Measurements from ENCODE around the gene CACNA2D1.

CACNA2D1 gene

DNA sequence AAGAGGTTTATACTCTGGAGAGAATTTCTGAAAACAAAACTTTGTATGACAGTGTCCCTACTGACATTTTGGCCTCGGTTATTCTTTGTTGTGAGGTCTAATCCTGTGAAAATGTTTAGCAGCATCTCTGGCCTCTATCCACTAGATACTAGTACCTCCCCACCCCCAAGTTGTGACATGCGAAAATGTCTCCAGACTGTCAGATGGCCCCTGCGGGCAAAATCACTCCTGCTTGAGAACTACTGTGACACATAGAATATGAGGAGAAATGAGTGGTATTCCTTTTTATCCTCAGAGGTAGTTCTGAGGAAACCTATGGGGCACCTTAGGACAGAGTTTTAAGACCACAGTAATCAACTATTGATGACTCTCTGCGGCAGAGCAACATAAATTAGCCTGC is 358.5 kb downstream of the CACNA2D1 start:
- no peak for ATAC-seq

DNA sequence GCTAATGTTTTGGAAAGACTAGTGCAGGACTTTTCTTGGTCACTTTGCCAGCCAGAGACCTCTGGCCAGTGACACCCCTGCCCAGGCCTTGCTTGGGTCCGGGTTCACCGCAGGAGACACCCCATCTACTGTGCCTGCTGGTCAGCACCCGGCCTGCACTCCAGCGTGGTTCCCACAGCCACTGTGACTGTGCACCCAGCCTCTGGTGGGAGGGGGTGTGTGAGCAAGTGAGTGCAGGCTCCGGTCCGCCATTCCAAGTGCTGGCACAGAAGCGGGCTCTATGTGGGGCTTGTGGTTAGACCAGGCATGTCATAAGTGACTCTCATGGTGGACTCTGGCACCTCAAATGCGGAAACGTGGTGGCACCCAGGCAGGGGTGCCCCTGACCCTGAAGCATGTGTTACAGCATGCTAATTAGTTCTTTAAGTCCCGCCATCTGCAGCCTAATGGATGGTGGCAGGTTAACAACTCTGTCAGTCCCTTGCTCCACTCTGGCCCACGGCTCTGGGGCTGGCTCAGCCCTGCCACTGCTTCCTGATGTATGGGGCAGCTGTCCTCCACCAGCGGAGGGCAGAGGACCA is 361.8 kb downstream of the CACNA2D1 start:
- ATAC-seq = no peak

DNA sequence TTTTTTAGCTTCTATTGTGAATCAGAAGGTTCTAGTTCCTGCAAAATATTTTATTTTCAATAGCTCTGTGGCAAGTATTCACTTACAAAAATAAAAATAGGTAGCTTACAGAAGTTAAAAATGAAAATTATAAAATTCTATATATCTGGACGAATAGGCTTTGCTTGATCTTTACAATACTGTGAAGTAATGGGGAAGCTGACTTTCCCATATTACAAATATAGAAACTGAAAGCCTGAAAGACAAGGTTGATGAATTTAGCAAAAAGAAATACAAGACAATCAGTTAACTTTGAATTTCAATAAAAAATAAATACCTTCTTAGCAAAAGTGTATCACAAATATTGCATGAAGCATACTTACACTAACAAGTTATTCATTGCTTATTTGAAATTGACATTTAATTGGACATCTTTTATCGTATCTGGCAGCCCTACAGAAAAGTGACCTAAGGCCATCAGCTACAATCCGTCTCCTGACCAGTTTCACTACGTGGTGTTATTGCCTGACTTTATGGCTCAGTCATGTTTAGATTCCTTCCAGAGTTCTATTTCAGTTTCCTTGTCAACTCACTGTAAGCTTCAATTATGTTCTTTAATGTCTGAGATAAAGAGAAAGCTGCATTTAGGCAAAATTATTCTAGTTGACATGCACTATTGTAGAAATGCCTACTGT is 363.2 kb downstream of the CACNA2D1 start:
- no peak for ATAC-seq

DNA sequence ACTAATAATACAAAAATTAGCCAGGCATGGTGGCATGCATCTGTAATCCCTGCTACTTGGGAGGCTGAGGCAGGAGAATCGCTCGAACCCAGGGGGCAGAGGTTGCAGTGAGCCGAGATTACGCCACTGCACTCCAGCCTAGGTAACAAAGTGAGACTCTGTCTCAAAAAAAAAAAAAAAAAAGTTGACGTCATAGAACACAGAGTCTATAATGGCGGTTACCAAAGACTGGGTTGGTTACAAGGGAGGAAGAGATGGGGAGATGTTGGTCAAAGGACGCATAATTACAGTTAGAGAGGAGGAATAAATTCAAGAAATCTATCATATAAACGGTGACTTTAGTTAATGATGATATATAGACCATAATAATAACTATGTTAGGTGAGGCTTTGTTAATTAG is 364.1 kb downstream of the CACNA2D1 start:
- ATAC-seq = no peak

DNA sequence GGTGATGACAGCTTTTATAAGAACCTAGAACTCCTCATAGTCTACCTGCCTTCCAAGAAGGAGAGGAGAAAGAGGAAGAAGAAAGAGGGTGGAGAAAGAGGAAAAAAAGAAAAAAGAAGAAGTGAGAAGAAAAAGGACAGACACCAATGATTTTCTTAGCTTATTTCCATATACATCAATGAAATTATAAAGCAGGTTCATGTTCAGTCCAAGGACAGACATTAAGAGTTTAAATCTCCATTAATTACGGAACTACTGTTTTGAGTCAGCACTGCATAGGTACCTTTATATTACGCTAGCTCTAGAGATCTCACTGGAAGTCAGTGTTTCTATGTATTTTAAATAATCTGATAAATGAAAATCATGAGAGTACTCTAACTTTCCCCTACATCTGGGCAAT is 364.8 kb downstream of the CACNA2D1 start:
- no peak for ATAC-seq

DNA sequence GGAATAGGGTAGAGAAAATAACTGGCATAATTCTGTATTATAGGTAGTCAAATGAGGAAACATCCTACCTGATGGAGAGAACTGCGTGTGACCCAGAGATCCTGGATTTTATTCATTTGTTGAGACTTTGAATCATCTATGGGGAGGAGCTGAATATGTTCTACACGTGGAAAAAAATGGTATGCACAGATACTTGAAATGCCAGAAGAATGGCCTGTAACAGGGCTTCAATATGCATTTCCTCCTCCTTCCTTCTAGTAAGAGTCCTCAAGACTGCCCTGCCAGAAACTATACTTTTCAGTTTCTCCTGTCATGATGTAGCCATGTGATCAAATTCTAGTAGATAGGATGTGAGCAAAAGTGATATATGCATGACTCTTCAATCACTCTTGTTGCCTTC is 372.1 kb downstream of the CACNA2D1 start:
- ATAC-seq = no peak

DNA sequence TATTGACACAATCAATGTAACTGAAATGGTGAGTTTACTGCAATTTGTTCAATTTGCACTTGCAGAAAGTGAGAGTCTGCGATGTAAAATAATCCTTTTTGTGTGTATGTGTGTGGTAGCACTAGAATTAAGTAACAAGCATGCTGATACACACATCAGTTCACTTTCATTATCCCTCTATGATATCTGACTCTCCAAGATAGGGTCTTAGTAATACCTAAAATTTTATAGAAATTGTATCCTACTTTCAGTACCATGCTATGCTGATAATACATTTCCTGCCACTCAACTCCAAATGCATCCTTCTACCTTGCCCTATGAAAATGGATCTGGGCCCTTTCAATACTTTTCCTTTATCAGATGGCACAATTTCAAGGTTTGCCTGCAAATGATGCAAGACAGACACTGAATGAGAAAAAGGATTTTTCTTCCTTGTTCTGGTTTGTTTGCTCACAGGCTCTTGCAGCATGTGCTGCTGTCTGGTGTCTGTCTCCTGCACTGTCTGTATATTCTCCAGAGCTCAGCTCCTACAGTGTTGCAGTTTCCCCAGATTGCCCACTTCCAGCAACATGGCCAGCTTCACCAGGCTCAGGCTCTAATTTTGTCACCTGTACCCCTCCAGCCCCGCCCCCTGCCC is 375.8 kb downstream of the CACNA2D1 start:
- no peak for ATAC-seq

DNA sequence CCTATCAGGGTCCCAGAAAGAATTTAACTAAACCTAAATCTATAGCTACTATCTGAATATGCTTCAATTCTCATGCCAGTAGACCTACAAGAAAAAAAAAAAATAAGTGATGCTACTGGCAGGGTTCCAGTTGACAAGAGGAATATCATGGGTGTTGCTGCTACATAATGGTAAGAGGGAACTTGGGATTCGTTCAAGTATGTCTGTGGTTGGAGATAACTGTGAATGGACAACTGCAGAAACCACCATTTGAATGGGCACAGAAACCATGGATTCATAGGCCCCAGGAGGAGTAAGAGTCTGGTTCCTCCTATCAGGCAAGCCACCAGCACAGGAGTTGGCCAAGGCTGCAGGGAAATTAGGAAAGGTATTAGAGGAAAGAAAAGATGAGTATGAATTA is 386.1 kb downstream of the CACNA2D1 start:
- ATAC-seq = no peak

DNA sequence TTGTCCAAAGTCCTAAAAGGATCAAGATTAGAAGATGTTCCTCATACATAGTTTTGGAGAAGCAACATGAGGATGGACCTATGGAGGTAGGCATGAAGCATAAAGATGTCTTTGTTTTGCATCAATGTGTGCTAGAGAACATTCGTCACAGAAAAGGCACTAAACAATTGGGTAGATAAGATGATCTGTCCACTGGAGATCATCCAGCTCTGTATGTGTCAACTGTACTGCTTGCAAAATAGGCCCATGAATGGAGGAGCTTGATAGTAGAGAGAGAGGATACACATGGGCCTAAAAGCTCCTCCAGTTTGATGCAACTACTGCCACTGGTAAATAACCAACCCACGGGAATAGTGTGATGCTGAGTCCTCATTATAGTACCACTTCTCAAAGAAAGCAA is 387.3 kb downstream of the CACNA2D1 start:
- ATAC-seq = no peak

DNA sequence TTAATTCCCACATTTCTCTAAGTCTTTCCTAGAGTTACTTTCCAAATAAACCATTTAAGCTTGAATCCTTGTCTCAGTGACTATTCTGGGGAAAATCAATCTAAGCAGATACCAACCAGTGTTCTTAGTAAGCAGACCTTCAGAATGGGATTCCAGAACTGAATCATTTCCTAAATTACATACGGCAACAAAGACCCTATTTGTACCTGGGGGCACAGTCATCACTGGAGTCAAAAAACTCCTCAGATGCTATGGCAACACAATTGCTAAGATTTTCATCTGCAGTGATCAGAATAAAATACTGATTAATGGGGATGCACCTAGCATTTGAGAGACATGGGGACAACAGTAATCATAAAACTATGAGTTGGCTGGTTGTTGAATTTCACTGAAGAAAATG is 389.0 kb downstream of the CACNA2D1 start:
- no peak for ATAC-seq

DNA sequence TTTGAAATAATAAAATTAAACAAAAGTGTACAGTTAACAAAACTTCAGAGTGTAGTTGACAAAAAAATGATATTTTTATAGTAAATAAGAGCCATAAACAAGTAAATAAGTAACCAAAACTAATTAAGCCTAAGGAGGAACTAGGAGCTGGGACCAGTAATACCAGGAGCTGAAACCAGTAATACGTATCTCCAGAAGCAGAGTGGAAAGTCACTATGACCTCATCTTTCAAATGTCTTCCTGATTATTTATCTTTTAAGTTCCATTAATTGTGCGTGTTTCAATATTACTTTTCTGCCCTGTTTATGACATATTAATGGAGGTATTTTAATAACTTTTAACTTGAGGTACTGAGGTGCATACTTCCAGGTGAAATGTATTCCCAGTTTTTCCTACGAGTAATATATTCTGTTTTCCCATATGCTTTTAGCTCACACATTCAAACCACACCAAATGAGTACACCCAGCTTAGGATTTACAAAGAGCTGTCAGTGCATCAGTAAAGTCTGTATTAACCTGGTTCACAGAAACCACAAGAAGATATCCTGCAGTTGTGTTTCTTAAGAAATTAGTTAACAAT is 390.0 kb downstream of the CACNA2D1 start:
- no peak for ATAC-seq

DNA sequence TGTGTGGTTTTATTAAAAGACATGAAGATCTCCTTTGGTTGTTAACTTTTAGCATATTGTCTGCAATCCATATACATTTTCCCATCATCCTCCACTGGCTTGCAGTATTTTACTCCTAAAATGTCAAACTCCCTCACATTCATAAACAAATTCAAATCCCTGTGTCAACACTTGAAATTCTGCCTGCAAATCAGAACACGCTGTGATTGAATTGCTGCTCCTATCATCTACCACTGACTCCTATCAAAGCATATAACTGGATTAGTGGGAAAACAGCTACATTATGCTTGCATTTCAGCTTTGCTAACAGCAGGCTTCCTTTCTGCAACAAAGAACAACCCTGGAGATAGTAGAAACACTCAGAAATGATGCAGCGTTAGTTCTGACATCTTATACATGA is 392.0 kb downstream of the CACNA2D1 start:
- no peak for ATAC-seq

DNA sequence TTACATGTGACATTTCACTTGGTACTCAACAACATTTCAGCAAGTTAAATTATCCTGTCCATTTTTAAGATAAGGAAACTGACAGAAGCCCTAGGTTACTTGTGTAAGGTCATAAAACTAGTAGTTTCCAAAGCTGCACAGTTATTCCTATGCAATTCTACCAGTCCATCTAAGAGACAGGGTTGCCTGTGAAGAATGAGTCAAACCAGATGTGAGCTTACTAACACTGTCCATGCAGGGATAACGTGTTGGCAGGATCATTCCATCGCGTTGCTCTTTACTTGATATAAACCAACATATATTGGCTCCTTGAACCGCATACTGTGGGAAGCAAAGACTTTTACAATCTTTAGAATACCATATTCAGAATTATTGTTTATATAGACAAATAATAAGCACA is 392.8 kb downstream of the CACNA2D1 start:
- ATAC-seq = no peak

DNA sequence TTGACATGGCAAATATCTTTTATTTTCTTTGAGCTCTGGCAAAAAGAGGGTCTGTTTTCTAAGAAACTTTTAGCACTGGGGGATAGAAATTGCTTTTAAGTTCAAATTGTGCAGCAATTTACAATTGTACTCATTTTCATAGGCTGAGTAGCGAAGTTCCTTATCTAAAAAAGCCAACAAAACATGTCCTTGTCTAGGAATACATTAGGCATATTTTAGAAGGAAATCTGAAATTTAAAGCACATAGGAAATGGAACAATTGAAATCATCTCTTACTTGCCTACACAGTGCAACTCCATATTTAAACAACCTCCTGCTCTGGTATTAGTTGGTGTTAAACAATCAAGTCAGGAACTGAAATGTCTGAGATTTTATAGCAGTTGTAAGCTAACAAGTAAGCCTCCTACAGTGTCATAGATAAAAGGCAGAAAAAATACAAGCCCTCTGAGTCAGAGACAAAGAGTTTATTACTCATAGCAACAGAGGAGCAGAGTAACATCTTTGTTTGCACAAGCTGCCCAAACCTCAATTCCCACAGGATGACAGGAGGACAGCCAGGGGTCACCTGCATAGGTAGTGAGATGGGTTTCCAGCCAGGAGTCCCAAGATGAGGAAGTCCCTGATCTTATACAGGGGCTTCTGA is 393.6 kb downstream of the CACNA2D1 start:
- no peak for ATAC-seq

DNA sequence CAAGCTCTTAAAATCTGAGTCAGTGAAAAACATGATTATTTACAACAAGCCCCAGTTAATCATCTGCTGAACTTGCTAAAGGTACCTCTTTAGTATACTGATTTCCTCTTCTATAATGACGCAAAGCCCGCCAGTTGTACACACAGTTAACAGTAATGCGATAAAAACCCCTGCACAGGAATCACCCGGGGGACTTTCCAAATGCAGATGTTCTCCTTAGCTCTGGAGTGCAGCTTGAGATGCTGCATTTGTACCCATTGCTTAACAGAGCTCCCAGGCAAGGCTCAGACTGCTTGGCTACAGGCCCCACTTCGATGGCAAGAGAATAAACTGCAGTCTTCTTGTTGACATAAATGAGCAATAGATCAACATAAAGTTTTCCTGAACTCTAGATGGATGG is 394.1 kb downstream of the CACNA2D1 start:
- ATAC-seq = no peak

DNA sequence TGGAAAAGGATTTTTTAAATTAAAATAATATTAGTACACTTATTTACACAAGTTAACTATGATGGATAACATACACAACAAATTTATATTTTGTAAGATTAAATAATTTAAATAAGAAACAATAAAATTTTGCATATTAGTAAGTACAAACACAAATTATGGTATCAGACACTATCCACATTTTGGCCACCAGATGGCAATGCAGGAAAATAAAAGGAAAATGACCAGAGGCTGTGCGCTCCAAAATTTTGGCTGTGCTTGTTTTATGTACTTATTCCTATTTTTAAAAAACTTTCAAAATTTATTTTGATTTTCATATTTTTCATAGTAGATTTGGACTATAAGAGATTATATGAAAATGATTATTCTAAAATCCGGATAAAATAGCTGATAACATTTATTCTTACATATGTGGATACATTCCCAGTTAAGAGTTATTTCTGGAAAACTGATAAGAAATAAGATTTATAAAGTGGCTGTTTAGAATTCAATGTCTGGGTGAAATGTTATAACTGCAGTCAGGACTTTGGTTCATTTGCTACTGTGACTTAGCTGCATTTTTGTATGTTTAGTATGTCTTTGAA is 399.0 kb downstream of the CACNA2D1 start:
- no peak for ATAC-seq

DNA sequence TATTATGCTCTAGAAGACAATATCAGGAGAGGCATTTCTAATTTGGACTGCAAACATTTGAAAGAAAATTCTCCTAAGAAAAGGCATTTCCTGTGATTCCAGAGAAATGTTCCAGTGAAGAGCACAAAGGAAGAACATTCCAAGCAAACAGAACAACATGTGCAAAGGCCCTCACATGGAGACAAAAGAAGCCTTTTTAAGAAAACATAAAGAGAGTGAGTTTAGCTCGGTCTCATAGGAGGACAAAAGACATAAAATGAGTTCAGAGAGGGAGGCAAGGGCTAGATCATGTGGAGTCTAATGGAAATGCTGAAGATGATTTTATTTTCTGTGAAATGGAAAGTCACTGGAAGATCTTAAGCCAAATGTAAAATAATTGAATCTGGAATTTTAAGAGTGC is 404.0 kb downstream of the CACNA2D1 start:
- no peak for ATAC-seq

DNA sequence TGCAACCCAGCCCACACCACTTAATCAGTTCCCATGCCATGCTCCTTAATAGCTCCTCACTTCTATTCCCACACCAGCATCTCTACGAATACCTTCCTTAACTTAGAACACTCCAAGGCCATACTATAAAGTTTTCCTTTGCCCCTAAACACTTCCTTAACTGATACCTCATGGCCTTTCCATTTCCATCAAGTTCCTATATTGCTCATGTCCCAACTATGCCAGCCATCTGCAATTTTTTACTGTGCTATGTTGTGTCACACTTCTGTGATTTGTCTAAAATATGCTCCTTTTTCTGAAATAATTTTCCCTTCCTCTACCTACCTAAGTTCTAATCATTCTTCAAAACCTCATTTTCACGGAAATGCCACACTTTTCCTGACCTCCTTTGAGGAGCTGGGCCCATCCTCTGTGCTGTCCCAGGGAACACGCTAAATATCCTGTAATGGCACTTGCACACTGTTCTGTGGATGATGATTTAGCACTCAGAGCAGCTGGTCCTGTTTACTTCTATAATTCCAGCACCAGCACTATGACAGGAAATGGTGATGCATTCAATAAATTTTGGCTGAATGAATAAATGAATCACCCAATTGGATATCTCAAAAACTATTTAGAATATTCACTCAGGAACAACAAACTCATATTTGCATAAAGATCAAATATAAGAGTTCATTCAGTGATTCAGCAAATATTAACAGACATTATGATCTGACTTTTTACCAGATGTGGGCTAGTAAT is 407.3 kb downstream of the CACNA2D1 start:
- ATAC-seq = no peak

DNA sequence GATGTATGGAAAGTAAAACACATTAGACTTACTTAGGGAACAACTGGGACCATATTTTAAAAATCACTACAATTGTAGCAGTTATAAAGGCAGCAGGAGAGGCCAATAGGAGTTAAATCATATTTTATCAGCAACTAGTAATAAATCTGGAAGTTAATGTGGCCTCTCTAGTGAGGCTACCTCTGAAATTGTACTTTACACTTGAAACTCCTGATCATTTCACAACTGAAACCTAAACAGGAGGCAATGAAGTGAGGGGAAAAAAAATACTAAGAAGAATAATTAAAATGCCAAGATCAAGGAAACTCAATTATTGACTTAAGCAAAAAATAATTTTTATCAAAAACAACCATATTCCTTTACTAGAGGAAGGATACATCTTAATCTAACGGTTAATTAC is 408.1 kb downstream of the CACNA2D1 start:
- ATAC-seq = no peak

DNA sequence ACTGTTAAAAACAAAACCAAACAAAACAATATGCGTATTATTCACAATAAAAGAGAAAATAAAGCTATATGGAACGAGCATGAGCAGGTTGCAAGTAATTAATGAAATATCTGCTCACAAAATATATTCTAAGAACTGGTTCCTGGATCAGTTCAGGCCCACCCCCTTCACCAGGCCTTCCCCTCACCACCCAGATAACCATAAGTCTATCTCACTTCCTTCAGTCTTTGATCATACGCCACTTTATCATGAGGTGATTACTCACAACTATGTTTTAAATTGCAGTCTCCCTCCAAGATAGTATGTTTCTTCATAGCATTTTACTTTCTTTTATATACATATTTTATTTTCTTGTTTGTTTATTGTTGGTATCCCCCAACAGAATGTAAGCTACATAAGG is 410.7 kb downstream of the CACNA2D1 start:
- ATAC-seq = no peak

DNA sequence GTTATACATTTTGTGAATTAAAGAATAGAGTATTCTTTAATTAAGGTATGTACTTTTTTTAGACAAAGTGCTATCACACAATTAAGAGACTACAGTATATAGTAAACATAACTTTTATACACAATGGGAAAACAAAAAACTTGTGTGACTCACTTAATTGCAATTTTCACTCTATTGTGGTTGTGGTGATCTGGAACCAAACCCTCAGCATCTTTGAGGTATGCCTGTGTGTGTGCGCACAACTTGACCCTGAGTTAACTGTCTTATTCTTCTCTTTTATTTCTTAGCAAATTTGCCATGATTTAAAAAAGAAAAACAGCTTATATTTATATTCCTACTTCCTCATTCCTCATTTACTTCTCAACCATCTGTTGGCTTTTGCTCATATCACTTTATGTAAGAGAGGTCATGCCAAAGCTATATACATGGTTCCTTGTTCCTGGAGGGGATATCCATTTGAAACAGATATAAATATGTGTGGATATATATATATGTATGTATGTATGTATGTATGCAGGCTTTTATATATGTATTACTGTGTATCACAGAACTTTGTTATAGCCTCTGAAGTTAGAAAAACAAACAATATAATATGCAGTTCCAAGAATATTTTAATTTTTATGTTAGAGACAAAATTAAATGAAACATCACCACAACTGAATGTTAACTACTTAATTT is 414.2 kb downstream of the CACNA2D1 start:
- ATAC-seq = no peak

DNA sequence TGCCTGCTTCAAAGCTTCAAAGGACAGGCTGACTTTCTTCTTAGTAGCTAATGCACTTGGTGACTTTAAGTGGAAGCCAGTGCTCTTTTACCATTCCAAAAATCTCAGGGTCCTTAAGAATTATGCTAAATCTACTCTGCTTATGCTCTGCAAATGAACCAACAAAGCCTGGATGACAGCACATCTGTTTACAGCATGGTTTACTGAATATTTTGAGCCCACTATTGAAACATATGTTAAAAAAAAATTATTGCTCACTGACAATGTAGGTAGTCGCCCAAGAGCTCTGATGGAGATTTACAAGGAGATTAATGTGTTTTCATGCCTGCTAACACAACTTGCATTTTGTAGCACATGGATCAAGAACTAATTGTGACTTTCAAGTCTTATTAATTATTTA is 415.5 kb downstream of the CACNA2D1 start:
- ATAC-seq = no peak
